ENCODE measurements around the gene GET3.
"Not testable (repeated sequence)": the region's sequence is repeated elsewhere in the genome, so short reads cannot be mapped to it uniquely, and the experiment has no call there.

GET3 gene

GRCh38 chr19:12720296-12720695 is 17.0 kb upstream of the GET3 start:
- no peak for DNase-seq

- DNase-seq = peak in 1 of 2 experiments; percentile 17
Measured at GRCh38 chr19:12720851-12721655, 16.2 kb upstream of the GET3 start.

GRCh38 chr19:12721656-12722565 is 15.4 kb upstream of the GET3 start:
- peak in 1 of 2 experiments; percentile 52 for DNase-seq

GRCh38 chr19:12722566-12723380 is 14.5 kb upstream of the GET3 start:
- peak; percentile 97 to 98 for DNase-seq

- peak in 1 of 2 experiments; percentile 23 for DNase-seq
Measured at GRCh38 chr19:12723381-12723640, 14.0 kb upstream of the GET3 start.

GRCh38 chr19:12723641-12724426 is 13.5 kb upstream of the GET3 start, which contains the start of gene TNPO2:
Gene TNPO2 (minus strand): TSS chr19:12723932. CDS start chr19:12720977, 2,955 bp downstream.
- peak in 1 of 2 experiments; percentile 77 for DNase-seq

GRCh38 chr19:12725612-12726011 is 11.7 kb upstream of the GET3 start:
- not testable (repeated sequence) for DNase-seq

- no peak for DNase-seq
Measured at GRCh38 chr19:12726988-12727316, 10.3 kb upstream of the GET3 start.

- DNase-seq = no peak
Measured at GRCh38 chr19:12727745-12728433, 9.4 kb upstream of the GET3 start.

GRCh38 chr19:12730064-12730463 is 7.2 kb upstream of the GET3 start:
- DNase-seq = no peak

- DNase-seq = no peak
Measured at GRCh38 chr19:12731337-12731736, 6.0 kb upstream of the GET3 start.

- DNase-seq = peak in 1 of 2 experiments; percentile 21
Measured at GRCh38 chr19:12733369-12734214, 3.7 kb upstream of the GET3 start.

GRCh38 chr19:12737835-12738351 is 596 bp downstream of the GET3 start:
- no peak for DNase-seq

GRCh38 chr19:12745166-12745897 is 8.0 kb downstream of the GET3 start:
- DNase-seq = no peak

GRCh38 chr19:12748489-12748888 is 11.2 kb downstream of the GET3 start:
- no peak for DNase-seq

- no peak for DNase-seq
Measured at GRCh38 chr19:12749938-12750521, 12.7 kb downstream of the GET3 start.

- DNase-seq = no peak
Measured at GRCh38 chr19:12750851-12751250, 13.6 kb downstream of the GET3 start.

- DNase-seq = no peak
Measured at GRCh38 chr19:12751635-12752034, 14.3 kb downstream of the GET3 start, which contains the start of gene BEST2. Gene BEST2 (plus strand): TSS chr19:12751791. CDS start chr19:12752593, 802 bp downstream.

Measured in NCI-H526 (cell line).